Measurements from ENCODE around the gene NPTXR.

Gene NPTXR

DNA sequence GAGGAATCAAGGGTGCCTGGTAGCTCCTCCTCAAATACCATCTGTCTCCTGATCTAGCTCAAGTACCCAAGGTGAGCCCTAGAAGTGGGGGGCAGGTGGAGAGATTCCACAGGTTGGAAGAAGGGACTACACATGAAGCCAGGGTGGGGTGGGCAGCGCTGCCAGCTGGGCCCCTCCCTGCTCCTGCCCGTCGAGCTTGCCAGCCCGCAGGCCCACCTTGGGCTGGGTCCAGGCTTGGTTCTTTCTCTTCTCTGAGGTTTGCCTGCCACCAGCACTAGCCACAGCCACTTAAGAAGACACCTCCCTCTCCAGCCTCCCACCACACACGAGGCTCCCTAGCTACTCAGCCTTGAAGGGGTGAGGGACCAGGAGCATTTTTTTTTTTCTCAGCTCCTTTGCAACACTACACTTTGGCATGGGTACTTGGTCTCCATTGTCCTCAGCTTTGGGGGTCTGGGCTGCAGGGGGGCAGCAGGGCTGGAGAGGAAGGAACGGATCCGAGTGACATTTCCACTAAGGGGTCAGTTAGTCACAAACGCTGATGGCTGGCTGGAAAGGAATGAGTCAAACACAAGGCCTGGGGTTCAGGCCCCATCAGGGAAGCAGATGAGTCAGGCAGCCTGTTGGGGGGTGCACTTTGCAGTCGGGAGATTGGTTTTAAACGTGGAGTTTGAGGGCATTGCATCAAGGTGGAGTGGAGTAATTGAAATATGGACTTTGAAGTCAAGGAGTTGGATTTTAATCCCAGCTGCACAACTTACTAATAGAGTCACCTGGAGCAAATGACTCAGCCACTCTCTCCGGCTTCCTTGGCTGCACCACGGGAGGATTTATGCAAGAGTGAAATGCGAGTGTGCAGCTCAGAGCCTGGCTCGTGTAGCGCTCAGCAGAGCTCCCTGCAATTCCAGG lies 7.4 kb upstream of the NPTXR start:
- DNase-seq = peak; percentile 68

DNA sequence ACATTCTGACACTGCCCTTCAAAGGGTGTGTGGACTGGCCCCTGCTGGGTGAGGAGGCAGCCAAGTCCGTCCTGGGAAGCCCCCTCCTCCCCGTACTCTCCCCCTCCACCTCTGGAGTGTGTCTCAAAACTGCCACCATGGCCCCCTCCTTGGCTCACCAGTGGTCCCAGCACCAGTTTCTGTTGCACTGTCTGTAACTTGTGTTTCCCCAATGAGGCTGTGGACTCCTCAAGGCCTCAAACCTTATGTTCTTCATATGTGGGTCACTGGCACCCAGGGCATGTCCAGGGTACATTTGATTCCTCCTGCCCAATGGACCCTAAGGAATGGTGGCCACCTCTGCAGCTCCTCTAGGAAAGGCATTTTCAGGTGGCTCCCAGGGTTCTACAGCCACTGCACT lies 6.6 kb upstream of the NPTXR start:
- no peak for DNase-seq

DNA sequence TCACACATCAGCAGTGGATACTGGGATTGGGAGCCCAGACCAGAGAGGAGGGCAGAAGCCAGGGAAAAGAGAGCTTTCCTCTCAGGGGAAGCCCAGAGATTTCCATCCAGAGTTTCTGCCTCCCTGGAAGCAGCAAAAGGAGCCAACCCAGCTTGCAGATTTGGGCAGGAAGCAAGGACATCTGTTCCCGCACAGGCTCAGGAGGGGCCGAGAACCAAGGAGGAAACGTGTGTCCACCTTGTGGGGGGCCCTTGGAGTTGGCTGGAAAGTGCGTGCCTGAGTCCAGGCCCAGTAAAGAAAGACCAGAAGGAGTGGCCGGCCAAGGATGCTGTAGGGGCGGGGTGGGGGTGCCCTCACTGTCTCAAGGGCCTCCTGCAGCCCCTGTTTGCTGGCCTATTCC lies 6.0 kb upstream of the NPTXR start:
- no peak for DNase-seq

DNA sequence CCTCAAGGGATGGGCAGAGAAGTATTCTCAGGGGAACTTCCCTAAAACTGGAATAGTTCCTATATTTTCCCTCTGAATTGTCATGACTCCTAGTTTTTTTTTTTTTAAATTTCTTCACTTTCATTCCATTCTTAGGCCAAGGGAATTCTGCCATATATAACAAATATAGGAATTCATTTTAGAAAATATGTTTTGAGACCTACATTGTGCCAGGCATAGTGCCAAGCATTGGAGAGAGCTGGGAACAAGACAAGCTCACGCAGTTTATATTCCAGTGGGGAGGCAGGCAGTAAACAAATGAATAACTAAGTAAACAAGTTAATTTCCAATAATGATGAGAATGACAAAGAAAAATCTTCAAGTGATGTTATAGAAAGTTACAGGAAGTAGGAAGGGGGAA lies 2.6 kb upstream of the NPTXR start:
- DNase-seq = peak; percentile 30

DNA sequence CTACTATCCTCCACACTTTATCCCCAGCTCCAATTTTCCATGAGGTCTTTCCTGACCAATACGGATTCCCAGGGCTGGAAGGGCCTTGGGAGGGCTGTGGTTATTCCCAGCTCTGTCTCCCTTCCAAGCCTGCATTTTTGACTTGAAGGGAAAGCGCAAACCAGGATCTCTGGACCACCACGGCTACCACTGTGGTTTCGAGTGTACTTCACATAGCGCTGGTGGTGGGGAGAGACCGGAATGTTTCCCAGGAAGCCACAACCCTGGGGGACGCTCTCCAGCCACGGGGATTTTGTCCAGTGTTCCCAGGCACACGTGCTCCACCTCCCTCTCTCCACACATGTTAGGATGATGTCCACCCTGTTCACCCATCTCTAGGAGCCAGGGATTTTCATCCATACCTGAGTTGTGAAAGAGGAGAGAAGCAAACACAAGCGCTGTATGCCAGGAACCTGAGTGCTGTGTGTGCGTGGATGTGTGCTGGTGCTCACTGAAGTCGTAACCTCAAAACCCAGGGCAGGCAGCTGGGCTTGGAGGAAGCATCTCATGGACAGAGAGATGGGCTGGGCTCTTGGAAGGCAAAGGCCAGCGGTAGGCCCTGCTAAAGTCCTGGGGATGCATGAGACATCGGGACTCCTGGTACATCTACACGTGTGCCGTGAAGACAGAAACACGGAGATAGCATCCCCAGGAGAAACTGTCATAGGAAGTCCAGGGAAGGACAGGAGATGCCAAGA lies 1.3 kb upstream of the NPTXR start:
- peak; percentile 63 for DNase-seq

DNA sequence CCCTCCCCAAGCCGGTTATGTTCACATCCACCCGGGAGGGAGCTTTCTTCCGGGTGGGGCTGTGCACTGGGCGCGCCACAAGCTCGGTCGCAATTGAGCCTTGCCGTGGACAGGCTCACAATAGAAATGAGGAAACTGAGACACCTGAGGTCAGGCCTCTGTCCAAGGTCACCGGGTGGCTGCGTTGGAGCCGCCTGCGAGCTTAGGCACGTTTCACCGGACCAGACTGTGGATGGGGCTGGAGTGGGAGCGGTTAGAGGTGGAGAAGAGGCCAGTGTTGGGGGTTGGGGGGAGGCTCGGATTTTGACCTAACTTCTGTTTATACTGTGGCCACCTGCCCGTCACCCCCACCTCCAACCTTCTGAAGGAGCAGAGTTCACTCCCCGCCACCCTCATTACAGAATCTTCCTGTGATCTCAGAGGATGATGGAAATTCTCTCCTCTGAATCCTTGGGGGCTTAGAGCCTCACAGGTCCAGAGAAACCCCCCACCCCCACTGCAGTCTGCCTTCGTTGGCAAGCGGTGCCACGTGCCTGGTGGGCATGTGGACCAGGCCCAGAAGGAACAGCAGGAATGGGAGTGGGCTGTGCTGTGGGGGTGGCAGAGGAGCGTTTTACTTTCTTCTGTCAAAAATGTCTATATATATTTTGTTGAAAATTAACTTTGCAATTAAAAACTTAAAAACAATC lies 631 bp upstream of the NPTXR start:
- no peak for DNase-seq

DNA sequence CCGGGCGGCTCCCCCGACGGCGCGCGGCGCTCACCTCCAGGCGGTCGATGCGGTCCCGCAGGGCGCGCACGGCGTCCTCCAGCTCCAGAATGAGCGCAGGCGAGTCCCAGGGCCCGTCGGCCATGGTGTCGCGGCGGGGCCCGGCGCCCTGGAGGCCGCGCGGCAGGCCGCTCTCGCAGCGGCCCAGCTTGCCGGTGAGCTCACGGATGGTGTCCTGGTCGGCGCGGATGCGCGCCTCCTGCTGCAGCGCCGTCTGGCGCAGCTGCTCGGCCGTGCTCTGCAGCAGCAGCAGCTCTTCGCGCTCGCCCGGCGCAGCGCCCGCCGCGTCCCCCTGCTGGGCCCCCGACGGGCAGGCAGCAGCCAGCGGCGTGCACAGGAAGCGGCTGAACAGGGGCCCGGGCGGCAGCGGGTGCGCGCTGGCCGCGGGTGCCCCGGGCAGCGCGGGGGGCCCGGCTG lies 599 bp downstream of the NPTXR start:
- DNase-seq = peak; percentile 80

DNA sequence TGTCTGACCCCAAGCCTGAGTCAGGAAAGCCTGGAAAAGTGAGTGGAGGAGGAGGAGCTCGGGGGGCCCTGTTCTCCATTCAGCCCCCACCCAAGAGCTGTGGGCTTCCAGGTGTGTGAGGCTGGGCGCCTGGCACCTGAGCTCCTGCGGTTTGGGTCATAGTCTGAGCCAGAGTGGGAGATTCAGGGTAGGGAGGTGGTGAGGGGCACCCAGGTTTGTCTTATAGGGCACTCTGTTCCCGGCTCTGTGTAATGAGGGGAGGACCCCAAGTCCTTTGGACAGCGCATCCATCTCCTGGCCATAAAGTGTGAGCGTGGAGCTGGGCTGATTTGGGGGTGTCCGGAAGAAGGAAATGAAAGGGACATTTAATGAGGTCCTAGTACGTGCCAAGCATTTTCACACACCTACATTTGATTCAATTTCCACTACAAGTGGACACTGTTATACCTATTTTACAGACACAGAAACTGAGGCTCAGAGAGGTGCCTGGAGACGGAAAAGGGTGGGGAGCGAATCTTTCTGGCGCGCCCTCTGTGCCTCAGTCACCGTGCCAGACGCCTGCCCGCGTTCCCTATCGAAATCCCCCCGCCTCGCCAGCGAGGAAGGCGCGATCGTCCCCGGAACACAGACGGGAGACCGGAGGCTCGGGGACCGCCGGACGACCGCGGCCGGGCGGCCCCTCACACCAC lies 1.2 kb downstream of the NPTXR start:
- no peak for DNase-seq

DNA sequence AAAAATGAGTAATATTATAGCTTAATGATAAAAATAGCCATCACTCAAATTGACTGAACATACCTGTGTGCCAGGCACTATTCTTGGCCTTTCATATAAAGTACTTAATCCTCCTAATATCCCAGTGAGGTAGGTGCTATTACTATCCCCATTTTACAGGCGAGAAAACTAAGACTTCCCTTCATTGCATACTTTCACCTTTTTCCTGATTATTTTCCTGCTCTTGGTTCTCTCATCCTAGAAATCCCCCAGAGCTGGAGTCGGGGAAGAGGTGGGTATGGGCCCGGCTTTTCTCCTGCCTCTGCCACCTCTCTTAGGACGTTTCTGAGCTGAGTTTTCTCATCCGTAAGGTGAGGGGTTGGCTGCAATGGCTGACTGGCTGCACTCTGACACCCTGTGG lies 2.2 kb downstream of the NPTXR start:
- no peak for DNase-seq

DNA sequence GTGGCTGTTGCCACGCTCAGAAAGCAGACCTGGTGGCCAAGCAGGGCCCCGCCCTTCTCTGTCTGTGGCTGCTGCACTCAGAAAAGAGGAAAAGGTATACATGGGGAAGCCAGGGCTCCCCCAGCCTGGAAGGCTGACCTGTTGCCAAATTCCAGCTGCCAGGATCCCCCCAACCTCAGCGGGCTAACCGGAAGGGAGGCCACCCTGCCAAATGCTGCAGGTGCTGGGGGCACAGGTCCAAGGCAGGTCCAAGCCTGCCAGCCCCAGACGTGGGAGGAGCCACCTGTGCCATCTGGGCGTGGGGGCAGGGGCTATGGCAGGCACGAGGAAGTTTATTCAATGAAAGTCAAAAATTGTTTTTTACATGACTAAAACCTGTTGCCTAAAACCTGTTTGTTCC lies 2.6 kb downstream of the NPTXR start:
- no peak for DNase-seq

DNA sequence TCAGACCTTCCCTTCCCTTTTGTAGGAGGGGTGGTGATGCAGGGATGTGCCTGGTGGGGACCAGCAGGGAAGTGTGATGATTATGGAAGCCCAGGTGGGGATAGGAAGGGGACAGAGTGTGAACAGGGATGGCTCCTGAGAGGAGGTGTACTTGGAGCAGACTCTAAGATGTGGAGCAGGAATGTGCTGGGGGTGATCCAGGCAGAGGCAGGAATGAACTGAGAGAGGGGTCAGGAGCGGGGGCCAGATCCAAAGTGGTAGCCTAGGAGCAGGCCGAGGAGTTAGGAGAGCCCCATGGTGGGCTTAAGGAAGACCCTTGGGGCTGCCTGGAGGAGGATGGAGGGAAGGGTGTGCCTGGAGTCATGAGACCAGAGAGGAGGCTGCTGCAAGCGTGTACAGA lies 3.7 kb downstream of the NPTXR start:
- DNase-seq = no peak

DNA sequence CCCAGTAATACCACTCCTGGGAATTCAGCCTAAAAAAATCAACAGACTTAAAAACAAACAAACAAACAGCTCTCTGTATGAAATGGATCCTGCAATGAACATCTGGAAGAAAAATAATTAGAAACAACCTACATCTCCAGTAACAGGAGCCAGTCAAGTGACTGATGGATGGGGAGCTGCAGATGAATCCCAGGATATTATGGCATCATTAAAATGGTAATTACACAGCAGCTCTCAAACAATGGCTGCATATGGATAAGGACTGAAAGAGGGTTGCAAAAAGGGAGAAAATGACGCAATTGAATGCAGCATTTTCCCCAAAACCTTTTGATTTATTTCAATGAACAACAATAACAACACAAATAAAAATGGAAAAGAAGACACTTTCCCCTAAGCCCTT lies 4.1 kb downstream of the NPTXR start:
- DNase-seq = no peak

DNA sequence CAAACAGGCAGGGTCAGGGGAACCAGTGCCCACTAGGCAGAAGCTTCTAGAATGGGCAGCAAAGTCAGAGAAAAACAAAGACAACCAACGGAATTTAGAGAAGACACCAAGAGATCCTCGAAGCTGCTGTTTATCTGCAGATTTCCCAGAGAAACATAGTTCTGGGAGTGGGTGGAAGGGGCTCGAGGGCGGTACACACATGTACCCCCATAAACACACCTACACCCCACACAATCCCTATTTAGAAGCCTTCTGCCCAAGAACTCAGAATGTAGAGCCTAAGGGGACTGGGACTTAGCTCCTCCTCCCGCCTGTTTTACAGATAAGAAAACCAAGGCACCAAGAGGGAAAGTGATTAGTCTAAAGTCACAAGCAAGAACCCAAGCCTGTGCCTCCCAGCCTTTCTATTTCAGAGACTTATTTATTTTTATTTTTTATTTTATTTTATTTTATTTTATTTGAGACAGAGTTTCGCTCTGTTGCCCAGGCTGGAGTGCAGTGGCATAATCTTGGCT lies 6.4 kb downstream of the NPTXR start:
- no peak for DNase-seq

DNA sequence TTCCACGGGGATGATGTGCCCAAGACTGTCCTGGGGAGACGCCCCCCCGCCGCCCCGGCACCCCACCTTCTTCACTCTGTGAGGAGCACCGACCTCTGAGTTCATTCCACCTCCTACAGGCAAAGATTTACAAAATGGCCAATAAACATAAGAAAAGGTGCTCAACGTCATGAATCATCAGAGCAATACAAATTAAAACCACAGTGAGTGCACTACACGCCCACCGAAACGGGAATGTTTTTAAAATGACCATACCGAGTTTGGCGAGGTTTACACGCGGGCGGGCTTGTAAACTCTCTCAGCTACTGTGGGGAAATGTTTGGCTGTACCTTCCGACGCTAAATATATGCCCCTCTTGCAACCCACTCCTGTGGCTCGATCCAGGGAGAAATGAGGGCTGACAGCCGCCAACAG lies 7.9 kb downstream of the NPTXR start:
- DNase-seq = peak; percentile 19

DNA sequence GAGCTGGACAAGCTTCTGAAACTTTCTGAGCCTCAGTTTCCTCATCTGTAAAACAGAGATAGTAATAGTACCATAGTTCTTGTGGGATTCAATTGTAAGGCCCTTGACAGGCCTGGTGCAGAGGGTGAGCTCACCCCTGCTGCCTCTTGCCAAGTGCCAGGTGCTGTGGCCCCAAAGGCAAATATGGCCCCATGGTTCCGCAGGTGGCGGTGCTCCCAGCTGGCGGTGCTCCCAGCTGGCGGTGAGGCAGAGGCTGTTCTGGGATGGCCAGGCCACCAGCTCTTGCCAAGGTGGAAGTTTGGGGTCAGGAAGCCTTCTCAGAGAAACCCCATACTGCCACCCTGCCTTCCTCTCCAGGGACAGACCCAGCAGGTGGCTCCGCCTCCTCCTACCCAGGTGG lies 8.8 kb downstream of the NPTXR start:
- no peak for DNase-seq

DNA sequence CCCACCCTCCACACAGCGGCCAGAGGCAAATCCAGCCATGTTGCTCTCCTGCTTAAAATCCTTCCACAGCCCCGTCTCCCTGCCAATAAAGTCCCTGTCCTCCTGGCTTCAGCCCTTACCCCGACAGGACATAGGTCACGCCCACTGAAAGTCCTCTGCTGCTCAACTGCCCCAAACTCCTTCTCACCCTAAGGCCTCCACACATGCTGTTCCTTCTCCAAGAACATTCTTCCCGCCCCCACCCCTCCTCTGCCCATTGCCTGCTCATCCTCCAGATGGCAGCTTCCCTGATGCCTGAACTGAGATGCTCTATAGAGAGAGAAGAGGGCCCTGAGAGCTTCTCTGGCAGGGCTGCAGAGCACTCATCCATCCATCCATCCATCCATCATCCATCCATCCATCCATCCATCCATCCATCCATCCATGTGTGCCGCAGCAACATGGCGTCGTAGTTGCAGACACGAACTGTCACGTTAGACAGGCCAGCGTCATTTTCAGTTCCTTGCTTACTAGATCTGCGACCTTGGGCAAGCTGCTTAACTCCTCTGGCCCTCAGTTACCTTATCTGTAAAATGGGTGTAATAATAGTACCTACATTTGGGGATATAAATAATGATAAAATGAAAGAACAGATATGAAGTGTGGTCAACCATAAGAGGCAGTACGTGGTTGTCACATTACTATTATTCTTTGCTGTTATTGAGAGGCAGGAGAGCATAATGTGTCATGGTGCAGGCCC lies 9.4 kb downstream of the NPTXR start:
- no peak for DNase-seq

DNA sequence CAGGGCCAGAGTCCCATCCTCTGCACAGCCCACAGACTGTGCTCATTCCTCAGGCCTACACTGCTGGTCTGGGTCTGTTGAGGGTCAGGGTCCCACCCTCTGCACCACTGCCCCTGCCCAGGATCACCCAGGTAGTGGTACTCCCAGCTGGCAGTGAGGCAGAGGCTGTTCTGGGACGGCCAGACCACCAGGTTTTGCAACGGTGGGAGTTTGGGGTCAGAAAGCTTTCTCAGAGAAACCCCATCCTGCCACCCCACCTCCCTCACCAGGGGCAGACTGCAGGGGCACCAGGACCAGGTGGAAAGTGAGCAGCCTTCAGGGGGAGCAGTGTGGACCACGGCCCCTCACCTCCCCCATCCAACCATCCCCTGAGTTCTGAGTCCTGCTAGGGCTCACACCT lies 10.8 kb downstream of the NPTXR start:
- no peak for DNase-seq

DNA sequence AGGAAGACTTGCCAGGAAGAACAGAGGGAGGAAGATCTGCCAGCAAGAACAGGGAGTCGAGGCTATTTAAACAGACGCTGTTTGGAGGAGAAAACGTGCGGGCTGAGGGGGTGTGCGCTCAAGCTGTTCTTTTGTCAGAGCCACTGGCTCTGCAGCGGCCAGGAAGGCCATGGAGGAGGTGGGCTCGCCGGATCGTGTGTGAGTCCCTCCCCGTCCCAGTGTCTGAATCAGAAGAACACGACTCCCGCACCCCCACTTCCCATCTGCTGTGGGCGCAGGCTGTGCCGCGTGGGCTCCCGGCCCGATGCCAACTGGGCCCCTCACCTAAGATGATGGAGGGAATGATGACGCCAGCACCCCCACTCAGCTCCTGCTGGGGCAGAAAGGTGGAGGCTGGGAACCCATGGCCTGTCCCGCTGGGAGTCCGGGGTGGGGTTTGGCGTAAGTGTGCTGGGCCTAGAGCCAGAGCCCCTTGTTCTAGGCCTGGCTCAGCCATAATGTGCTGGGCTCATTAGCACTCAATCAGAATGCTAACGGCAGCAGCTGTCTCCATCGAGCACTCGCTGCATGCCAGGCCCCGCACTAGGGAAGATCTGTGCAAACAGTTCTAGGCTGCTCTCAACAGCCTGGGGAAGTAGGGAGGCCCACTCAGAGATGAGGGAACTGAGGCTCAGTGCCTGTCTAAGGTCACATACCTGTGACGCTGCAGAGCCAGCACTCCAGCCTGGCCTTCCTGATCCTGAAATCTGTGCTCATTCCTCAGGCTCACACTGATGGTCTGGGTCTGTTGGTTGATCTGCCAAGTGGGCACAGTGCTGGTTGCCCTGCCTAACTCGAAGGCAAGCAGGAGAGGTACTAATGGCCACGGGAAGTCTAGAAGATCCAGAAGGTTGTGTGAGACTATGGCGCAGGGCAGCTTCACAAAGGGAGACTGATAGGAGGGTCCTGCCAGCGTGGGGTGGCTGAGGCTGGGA lies 11.5 kb downstream of the NPTXR start:
- no peak for DNase-seq

DNA sequence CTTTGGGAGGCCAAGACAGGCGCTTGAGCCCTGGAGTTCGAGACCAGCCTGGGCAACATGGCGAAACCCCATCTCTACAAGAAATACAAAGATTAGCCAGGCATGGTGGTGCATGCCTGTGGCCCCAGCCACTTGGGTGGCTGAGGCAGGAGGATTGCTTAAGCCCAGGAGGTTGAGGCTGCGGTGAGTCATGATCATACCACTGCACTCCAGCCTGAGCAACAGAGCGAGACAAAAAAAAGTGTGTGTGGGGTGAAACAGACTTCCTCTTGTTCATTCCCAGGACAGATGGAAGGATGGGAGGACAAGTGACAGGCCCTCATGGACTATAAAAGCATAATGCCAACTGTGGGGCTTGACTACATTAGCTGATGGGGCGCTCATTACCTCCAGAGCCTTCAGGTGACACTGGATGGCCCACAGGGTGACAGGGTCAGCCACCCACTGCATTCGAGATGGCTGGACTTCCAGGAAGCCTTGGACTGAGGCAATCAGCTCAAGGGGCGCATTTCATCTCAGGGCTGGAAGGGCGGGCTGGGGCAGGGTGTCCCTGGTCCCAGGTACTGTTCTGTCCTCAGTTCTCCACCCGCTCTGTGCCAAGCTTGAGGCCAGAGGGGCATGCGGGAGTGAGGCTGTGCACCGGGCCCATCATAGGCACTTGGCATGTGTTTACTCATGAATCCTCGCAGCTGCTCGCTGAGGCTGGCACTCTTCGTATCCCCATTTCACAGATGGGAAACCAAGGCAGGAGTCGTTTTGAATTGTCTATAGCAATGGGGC lies 12.5 kb downstream of the NPTXR start:
- DNase-seq = peak; percentile 63

DNA sequence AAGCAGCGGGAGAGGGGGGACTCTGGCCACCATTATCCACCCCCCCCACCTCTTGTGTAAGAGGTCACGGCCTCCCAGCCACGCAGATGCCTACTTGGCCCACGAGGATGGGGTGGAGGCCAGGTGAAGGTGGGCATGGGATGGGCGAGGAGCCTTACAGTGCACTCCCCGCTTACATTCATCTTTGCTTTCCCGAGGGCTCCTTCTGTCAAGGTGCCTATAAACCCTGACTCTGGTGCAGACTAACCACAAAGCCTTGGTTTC lies 13.1 kb downstream of the NPTXR start:
- no peak for DNase-seq
